ENCODE data around the gene LITAFD.
"Not testable (repeated sequence)": the region's sequence is repeated elsewhere in the genome, so short reads cannot be mapped to it uniquely, and the experiment has no call there.

The LITAFD gene

GRCh38 chr16:8872967-8873865 is 8.9 kb upstream of the LITAFD start:
- DNase-seq (ENCODE audit: low read depth, low spot score), result no peak
- H3K36me3 ChIP-seq (ENCODE audit: insufficient read depth, low read length), result no peaks in the 10 kb centered on the region
- TF ChIP-seq EZH2 (IDR thresholded peaks at IDR 0.05) (no peak), FOXP2 (optimal IDR thresholded peaks at IDR 0.05; ENCODE audit: control extremely low read depth, extremely low read length, insufficient read depth) (no peak), POLR2AphosphoS5 (IDR thresholded peaks at IDR 0.05; ENCODE audit: borderline replicate concordance, low read depth, low read length) (no peak)
- H3K4me3 ChIP-seq, result no peak overlapping the region
- H3K9ac ChIP-seq (ENCODE audit: insufficient read length), result no peak overlapping the region
- peak overlapping the region; percentile 42; the same call in 1 of the 2 replicates for H3K27ac ChIP-seq
- no peaks in the 10 kb centered on the region for H3K9me3 ChIP-seq (ENCODE audit: low read depth, low read length)

- H3K4me3 ChIP-seq; DNase-seq (ENCODE audit: low read depth, low spot score); H3K9ac ChIP-seq (ENCODE audit: insufficient read length); H3K36me3 ChIP-seq (ENCODE audit: insufficient read depth, low read length); H3K9me3 ChIP-seq (ENCODE audit: low read depth, low read length): not testable (repeated sequence)
- H3K27ac ChIP-seq, result 0 out of 2 replicates have a peak overlapping the region, but pooled peaks have one; percentile 42
Observed at GRCh38 chr16:8873866-8874195, 8.3 kb upstream of the LITAFD start.

DNA sequence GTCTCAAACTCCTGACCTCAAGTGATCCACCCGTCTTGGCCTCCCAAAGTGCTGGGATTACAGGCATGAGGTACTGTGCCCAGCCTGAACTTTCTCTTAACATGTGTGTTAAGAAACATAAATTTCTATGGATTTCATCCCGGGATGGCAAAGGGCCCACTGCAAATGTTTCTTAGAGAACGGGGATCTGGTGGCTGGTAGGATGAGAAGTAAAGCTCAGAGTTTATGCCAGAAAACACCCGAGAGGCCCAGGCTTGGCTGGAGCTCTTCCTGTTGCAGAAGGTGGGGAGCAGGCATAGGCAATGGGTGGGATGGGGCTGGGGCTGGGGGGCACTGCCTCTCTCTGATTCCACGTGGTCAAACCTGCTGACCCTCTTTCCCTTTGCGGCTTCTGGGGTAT is 7.8 kb upstream of the LITAFD start:
- Histone ChIP-seq H3K9ac (ENCODE audit: insufficient read length) (no peak overlapping the region), H3K36me3 (ENCODE audit: insufficient read depth, low read length) (no peaks in the 10 kb centered on the region), H3K9me3 (ENCODE audit: low read depth, low read length) (no peaks in the 10 kb centered on the region), H3K4me3 (no peak overlapping the region), H3K27ac (peak overlapping the region; percentile 9; the same call in 1 of the 2 replicates)
- DNase-seq (ENCODE audit: low read depth, low spot score), result no peak
- TF ChIP-seq EZH2 (IDR thresholded peaks at IDR 0.05), result no peak
- no peak for TF ChIP-seq FOXP2 (optimal IDR thresholded peaks at IDR 0.05; ENCODE audit: control extremely low read depth, extremely low read length, insufficient read depth)

DNA sequence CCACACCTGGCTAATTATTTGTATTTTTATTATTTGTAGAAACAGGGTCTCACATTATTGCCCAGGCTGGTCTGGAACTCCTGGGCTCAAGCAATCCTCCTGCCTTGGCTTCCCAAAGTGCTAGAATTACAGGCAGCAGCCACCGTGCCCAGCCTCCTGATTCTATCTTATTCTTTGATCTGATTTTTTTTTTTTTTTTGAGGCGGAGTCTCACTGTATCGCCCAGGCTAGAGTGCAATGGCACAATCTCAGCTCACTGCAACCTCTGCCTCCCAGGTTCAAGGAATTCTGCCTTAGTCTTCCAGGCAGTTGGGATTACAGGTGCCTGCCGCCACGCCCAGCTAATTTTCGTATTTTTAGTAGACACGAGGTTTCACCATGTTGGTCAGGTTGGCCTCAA is 6.8 kb upstream of the LITAFD start:
- H3K36me3 ChIP-seq (ENCODE audit: insufficient read depth, low read length); DNase-seq (ENCODE audit: low read depth, low spot score); H3K9me3 ChIP-seq (ENCODE audit: low read depth, low read length); H3K9ac ChIP-seq (ENCODE audit: insufficient read length); H3K4me3 ChIP-seq; H3K27ac ChIP-seq: not testable (repeated sequence)

DNA sequence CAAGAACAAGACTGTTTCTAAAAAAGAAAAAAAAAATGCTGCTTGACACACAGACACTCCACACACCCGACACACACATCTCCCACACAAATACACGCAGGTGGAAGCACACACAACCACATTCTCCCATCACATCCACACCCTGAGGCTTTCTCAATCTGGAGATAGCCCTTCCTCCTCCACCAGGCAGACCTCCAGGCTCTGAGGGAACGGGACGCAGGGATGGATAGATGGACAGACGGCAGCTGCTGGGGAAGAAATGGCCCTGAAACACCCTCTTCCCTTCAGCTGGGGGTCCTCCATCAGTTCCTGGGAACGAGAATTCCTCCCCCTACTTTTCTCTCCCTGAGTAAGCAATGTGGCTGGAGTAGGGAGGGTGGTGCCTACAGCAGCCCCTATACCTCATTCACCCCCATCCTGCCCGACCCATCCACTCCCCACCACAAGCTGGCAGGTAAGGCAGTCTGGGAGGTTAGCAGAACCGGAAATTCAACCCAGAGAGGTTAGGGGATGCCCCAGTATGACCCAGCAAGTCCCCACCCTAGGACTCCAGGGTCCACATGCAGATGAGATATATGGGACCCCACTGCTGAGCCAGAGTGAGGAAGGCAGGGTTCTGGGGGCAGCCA is 4.1 kb upstream of the LITAFD start:
- H3K27ac ChIP-seq, result no peak overlapping the region
- no peaks in the 10 kb centered on the region for H3K36me3 ChIP-seq (ENCODE audit: insufficient read depth, low read length)
- no peak overlapping the region for H3K9ac ChIP-seq (ENCODE audit: insufficient read length)
- TF ChIP-seq POLR2AphosphoS5 (IDR thresholded peaks at IDR 0.05; ENCODE audit: borderline replicate concordance, low read depth, low read length) (no peak), EZH2 (IDR thresholded peaks at IDR 0.05) (no peak)
- no peaks in the 10 kb centered on the region for H3K9me3 ChIP-seq (ENCODE audit: low read depth, low read length)
- H3K4me3 ChIP-seq, result no peak overlapping the region
- DNase-seq (ENCODE audit: low read depth, low spot score), result no peak

DNA sequence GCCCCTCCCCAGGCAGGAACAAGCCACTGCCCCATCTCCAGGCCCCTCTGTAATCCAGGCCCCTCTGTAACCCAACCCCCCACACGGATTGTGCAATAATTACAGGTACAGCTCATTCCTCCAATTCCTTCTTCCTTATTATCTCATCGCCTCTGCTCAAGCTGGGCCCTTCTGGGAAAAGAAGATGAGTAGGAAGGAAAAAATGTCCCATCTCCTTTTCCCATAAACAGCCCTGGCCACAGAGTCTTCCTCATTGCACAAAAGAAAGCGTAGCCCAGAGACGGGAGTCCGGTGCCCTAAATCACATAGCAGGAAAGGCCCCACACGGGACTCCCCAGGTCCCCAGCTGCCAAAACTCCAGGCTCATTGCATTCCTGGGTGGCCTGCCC is 3.6 kb upstream of the LITAFD start:
- TF ChIP-seq EZH2 (IDR thresholded peaks at IDR 0.05) (no peak), FOXP2 (optimal IDR thresholded peaks at IDR 0.05; ENCODE audit: control extremely low read depth, extremely low read length, insufficient read depth) (no peak), POLR2AphosphoS5 (IDR thresholded peaks at IDR 0.05; ENCODE audit: borderline replicate concordance, low read depth, low read length) (no peak)
- Histone ChIP-seq H3K4me3 (no peak overlapping the region), H3K36me3 (ENCODE audit: insufficient read depth, low read length) (no peaks in the 10 kb centered on the region), H3K9me3 (ENCODE audit: low read depth, low read length) (no peaks in the 10 kb centered on the region), H3K27ac (no peak overlapping the region), H3K9ac (ENCODE audit: insufficient read length) (no peak overlapping the region)
- DNase-seq (ENCODE audit: low read depth, low spot score), result no peak

DNA sequence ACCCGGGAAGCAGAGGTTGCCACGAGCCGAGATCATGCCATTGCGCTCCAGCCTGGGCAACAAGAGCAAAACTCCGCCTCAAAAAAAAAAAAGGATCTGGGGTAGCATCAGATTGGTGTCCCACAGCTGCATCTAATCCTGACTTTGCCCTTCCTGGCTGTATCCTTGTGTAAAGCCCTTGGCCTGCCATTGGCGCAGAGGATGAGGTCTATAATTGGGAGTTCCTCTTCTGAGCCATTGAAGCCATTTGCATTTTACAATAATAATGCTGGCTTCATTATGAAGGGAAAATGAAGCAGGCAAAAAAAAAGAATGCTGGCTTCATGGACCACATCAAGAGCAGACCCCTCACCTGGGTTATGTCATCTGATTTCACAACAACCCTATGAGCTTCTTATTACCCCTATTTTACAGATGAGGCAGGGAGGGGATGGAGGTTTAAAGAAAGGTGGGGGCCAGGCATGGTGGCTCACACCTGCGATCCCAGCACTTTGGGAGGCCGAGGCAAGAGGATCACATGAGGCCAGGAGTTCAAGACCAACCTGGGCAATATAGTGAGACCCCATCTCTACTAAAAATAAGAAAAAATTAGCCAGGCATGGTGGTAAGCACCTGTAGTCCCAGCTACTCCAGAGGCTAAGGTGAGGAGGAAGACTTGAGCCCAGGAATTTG is 1.2 kb upstream of the LITAFD start:
- TF ChIP-seq EZH2 (IDR thresholded peaks at IDR 0.05) (no peak), FOXP2 (optimal IDR thresholded peaks at IDR 0.05; ENCODE audit: control extremely low read depth, extremely low read length, insufficient read depth) (no peak), POLR2AphosphoS5 (IDR thresholded peaks at IDR 0.05; ENCODE audit: borderline replicate concordance, low read depth, low read length) (no peak)
- H3K4me3 ChIP-seq, result no peak overlapping the region
- no peak overlapping the region for H3K27ac ChIP-seq

DNA sequence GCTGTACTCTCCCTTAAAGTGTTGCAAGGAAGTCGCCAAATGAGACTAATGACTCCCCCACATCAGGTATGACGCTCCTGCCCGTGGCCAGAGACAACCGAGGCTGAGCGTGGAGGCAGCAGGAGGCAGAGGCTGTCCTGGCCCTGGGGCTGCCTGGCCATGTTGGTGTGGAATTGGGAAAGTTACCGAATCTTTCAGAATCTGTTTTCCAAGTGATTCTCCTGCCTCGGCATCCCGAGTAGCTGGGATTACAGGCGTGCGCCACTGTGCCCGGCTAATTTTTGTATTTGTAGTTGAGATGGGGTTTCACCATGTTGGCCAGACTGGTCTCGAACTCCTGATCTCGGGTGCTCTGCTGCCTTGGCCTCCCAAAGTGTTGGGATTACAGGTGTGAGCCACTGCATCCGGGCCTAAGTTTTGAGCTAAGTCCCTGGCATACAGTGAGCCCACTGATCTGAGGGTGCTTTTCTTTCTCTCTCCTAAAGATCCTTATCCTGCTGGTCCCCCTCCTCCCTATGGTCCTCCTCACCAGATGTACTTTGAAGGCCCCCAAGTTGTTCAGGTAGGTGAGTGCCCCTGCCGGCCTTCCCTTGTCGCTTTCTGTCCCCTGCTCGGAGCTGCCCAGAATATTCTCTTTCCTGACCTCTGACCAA is 700 bp downstream of the LITAFD start:
- TF ChIP-seq FOXP2 (optimal IDR thresholded peaks at IDR 0.05; ENCODE audit: control extremely low read depth, extremely low read length, insufficient read depth) (no peak), EZH2 (IDR thresholded peaks at IDR 0.05) (no peak), POLR2AphosphoS5 (IDR thresholded peaks at IDR 0.05; ENCODE audit: borderline replicate concordance, low read depth, low read length) (no peak)
- Histone ChIP-seq H3K27ac (no peak overlapping the region), H3K36me3 (ENCODE audit: insufficient read depth, low read length) (no peaks in the 10 kb centered on the region), H3K4me3 (no peak overlapping the region), H3K9me3 (ENCODE audit: low read depth, low read length) (no peaks in the 10 kb centered on the region), H3K9ac (ENCODE audit: insufficient read length) (no peak overlapping the region)
- DNase-seq (ENCODE audit: low read depth, low spot score), result no peak

More for the DNA sequence above, 1.2 kb upstream of the LITAFD start:
- Histone ChIP-seq H3K9ac (ENCODE audit: insufficient read length) (no peak overlapping the region), H3K36me3 (ENCODE audit: insufficient read depth, low read length) (no peaks in the 10 kb centered on the region), H3K9me3 (ENCODE audit: low read depth, low read length) (no peaks in the 10 kb centered on the region)
- no peak for DNase-seq (ENCODE audit: low read depth, low spot score)
